PC-9 (cell line): ENCODE data around the gene SERTAD2. TPM values are rescaled to one million over a fixed set of nuclear protein-coding genes. Genes with fewer than 3 reads are reported as not detected.

ENCODE experiments used
- BruUV-seq: library from RNA; stranded (reverse); fragments of 400-500 nt; replicated peaks from 2 replicates; lab custom pipeline; 2021; lab: Mats Ljungman, UMichigan
- CTCF ChIA-PET: fragments of 300-600 bp; sonication (Branson Sonifier 250); formaldehyde crosslinking; loops from one replicate; lab custom pipeline; 2022; ENCODE audit warnings: antibody characterized with exemption; lab: Charles Lee
- POLR2A ChIA-PET: fragments of 300-600 bp; sonication (Branson Sonifier 250); formaldehyde crosslinking; loops from one replicate; lab custom pipeline; 2022; ENCODE audit warnings: antibody characterized with exemption; ENCODE audit not compliant: unreplicated experiment; lab: Charles Lee
- DNase-seq, 2 experiments: peaks; one replicate each; pipeline versions ENCODE4 v3.0.0 to v3.0.0-alpha.2; 2015 to 2022; ENCODE audit warnings: mixed read lengths in 1 of 2
- H2AFZ ChIP-seq: fragments of 200-600 bp; sonication (generic); 2 replicates; pipeline ENCODE4 v1.8.1; 2017; ENCODE audit warnings: antibody characterized with exemption
- H3F3A ChIP-seq: fragments of 200-600 bp; sonication (generic); 2 replicates; pipeline ENCODE4 v1.8.1; 2017; ENCODE audit warnings: antibody characterized with exemption, mild to moderate bottlenecking, low read depth; ENCODE audit not compliant: insufficient read depth
- H3K27ac ChIP-seq: fragments of 200-600 bp; sonication (generic); 2 replicates; pipeline ENCODE4 v1.6.1; 2016; ENCODE audit warnings: mixed run types
- H3K27me3 ChIP-seq: fragments of 200-600 bp; sonication (generic); 2 replicates; pipeline ENCODE4 v1.6.1; 2016; ENCODE audit warnings: low read depth, mixed run types; ENCODE audit not compliant: insufficient read depth
- H3K36me3 ChIP-seq: fragments of 200-600 bp; sonication (generic); 2 replicates; pipeline ENCODE4 v1.6.1; 2016; ENCODE audit warnings: low read depth, mixed run types
- H3K4me1 ChIP-seq: fragments of 200-600 bp; sonication (generic); replicated peaks from 2 replicates; pipeline ENCODE4 v1.6.1; 2016; ENCODE audit warnings: mixed run types; ENCODE audit not compliant: insufficient read depth
- H3K4me2 ChIP-seq: fragments of 200-600 bp; sonication (generic); 2 replicates; pipeline ENCODE4 v1.6.1; 2017; ENCODE audit warnings: mixed run types
- H3K4me3 ChIP-seq: fragments of 200-600 bp; sonication (generic); 2 replicates; pipeline ENCODE4 v1.6.1; 2016; ENCODE audit warnings: mixed run types
- H3K79me2 ChIP-seq: fragments of 200-600 bp; sonication (generic); 2 replicates; pipeline ENCODE4 v1.6.1; 2017; ENCODE audit warnings: low read depth, mixed run types
- H3K9me2 ChIP-seq: fragments of 200-600 bp; sonication (generic); 2 replicates; pipeline ENCODE4 v1.8.1; 2017; ENCODE audit warnings: mild to moderate bottlenecking; ENCODE audit not compliant: insufficient read depth
- H3K9me3 ChIP-seq: fragments of 200-600 bp; sonication (generic); 2 replicates; pipeline ENCODE4 v1.8.1; 2016; ENCODE audit warnings: low read depth; ENCODE audit not compliant: insufficient read depth
- H4K20me1 ChIP-seq: fragments of 200-600 bp; sonication (generic); 2 replicates; pipeline ENCODE4 v1.8.1; 2017; ENCODE audit not compliant: insufficient read depth
- EZH2 ChIP-seq: fragments of 200-600 bp; sonication (generic); IDR thresholded peaks from 2 replicates; pipeline ENCODE4 v1.8.0; 2017; ENCODE audit warnings: antibody characterized with exemption, low read depth
- intact Hi-C: fragments of 100-400 bp; cut with micrococcal nuclease; formaldehyde crosslinking; loops from one replicate; pipeline ENCODE4 v1.10.0; 2022; ENCODE audit not compliant: unreplicated experiment
- total RNA-seq: library from RNA; stranded (reverse); gene quantifications from 2 replicates; pipeline ENCODE4 v1.2.3, GENCODE V29; 2021
- TF ChIP-seq, protein P1 (sequence below): fragments of 200-600 bp; sonication (generic); conservative IDR thresholded peaks from 2 replicates; pipeline ENCODE4 v1.6.1; 2017; ENCODE audit warnings: mixed run types, antibody characterized with exemption, mild to moderate bottlenecking, moderate library complexity

Gene SERTAD2
- total RNA-seq, 1 experiment from 2014 or later: 31.4 TPM

DNA sequence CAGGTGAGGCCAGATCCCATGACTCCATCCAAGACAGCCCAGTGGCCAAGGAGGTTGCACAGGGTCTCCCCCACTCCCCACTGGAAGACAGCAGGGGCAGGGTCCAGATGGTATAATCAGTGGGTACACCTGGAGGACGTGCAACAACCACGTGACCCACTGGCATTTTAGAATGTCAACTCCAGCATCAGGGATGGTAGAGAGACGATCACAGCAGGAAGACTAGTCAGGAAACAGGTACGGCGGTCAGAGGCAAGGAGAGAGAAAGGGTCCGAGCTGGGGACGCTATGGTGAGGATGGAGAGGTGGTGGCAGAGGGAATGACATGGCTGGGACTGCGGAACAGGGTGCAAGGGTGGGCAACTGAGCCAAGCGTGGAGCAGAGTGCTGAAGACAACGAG lies 23.0 kb downstream of the SERTAD2 start:
- Histone ChIP-seq H3K79me2 (peaks cover 24% of the 10 kb centered on the region), H3K27ac (no peak overlapping the region), H3K9me3 (no peaks in the 10 kb centered on the region), H3K4me3 (no peak overlapping the region), H3K4me2 (no peak overlapping the region), H3K9me2 (no peaks in the 10 kb centered on the region), H3K4me1 (no peaks in the 10 kb centered on the region), H3K36me3 (peaks cover 14% of the 10 kb centered on the region; the same call in 1 of the 2 replicates), H3K27me3 (no peaks in the 10 kb centered on the region), H3F3A (peaks cover 14% of the 10 kb centered on the region), H2AFZ (no peak overlapping the region), H4K20me1 (peaks cover 8% of the 10 kb centered on the region; the same call in 1 of the 2 replicates)
- no peak for DNase-seq
- BruUV-seq: no TSS peak
- POLR2A ChIA-PET: no interaction called here
- TF ChIP-seq, protein P1, sequence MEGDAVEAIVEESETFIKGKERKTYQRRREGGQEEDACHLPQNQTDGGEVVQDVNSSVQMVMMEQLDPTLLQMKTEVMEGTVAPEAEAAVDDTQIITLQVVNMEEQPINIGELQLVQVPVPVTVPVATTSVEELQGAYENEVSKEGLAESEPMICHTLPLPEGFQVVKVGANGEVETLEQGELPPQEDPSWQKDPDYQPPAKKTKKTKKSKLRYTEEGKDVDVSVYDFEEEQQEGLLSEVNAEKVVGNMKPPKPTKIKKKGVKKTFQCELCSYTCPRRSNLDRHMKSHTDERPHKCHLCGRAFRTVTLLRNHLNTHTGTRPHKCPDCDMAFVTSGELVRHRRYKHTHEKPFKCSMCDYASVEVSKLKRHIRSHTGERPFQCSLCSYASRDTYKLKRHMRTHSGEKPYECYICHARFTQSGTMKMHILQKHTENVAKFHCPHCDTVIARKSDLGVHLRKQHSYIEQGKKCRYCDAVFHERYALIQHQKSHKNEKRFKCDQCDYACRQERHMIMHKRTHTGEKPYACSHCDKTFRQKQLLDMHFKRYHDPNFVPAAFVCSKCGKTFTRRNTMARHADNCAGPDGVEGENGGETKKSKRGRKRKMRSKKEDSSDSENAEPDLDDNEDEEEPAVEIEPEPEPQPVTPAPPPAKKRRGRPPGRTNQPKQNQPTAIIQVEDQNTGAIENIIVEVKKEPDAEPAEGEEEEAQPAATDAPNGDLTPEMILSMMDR: no peak
- no peak for TF ChIP-seq EZH2
- intact Hi-C loops: no loop called here
- CTCF ChIA-PET: no interaction called here

DNA sequence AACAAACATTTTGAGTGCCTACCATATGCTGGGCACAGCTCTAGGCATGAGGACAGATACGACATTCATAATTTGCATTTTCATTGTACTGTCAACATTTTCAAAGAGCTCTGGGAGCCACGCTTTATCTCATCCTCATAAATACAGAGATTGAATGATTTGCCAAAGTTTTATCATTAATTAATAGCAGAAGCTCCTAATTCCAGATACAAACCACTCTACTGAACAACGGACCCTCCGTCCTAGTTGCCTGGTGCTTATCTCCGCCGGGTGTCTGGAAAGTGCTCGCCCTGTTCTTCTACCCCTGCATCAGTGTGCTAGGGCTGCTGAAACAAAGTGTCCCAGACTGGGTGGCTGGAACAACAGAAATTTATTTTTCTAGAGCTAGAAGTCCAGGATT lies 23.8 kb downstream of the SERTAD2 start:
- Histone ChIP-seq H2AFZ (no peak overlapping the region), H3K27me3 (no peaks in the 10 kb centered on the region), H3K9me2 (no peaks in the 10 kb centered on the region), H4K20me1 (peaks cover 8% of the 10 kb centered on the region; the same call in 1 of the 2 replicates), H3K4me1 (no peaks in the 10 kb centered on the region), H3K36me3 (0 out of 2 replicates have a peak, but pooled peaks cover 11% of the 10 kb centered on the region), H3K27ac (no peak overlapping the region), H3F3A (peaks cover 14% of the 10 kb centered on the region), H3K9me3 (no peaks in the 10 kb centered on the region), H3K4me2 (no peak overlapping the region), H3K79me2 (peaks cover 17% of the 10 kb centered on the region; the same call in 1 of the 2 replicates), H3K4me3 (no peak overlapping the region)
- no peak for TF ChIP-seq EZH2
- TF ChIP-seq, protein P1: no peak
- intact Hi-C loops: no loop called here
- POLR2A ChIA-PET: no interaction called here
- no peak for DNase-seq
- CTCF ChIA-PET: interaction anchor here (0.6 kb wide), 1 partner anchor 209 kb away, joined by 4 read pairs; no protein-coding TSS in a partner anchor
- no TSS peak for BruUV-seq

DNA sequence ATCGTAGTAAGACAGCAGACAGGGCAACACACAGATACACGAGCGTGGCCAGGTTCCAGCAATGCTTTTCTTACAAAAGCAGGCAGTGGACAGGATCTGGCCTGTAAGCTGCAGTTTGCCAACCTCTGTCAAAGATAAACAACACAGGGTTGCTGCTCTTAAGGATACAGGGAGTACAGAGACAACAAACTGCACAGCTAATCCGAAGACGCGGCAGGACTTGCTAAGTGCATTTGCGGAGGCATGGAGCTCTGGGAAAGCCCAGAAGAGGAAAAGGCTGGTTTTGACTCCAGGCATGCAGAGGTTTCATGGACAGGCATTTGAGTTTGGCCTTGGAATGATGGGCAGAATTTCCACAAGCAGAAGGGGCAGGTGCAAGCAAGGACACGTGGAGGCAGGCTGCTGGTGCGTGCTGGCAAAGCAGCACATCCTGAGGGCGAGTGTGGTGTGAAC lies 24.4 kb downstream of the SERTAD2 start:
- intact Hi-C loops: no loop called here
- H3K79me2 ChIP-seq: peaks cover 14% of the 10 kb centered on the region; the same call in 1 of the 2 replicates
- BruUV-seq: no TSS peak
- H4K20me1 ChIP-seq: peaks cover 7% of the 10 kb centered on the region; the same call in 1 of the 2 replicates
- no peaks in the 10 kb centered on the region for H3K4me1 ChIP-seq
- ChIA-PET POLR2A (no interaction called here), CTCF (interaction anchor here (0.6 kb wide), 1 partner anchor 209 kb away, joined by 4 read pairs; no protein-coding TSS in a partner anchor)
- no peak for TF ChIP-seq EZH2
- TF ChIP-seq, protein P1: no peak
- no peaks in the 10 kb centered on the region for H3K9me2 ChIP-seq
- no peak overlapping the region for H3K27ac ChIP-seq
- no peaks in the 10 kb centered on the region for H3K9me3 ChIP-seq
- H2AFZ ChIP-seq: no peak overlapping the region
- H3F3A ChIP-seq: peaks cover 14% of the 10 kb centered on the region
- no peaks in the 10 kb centered on the region for H3K27me3 ChIP-seq
- 0 out of 2 replicates have a peak, but pooled peaks cover 11% of the 10 kb centered on the region for H3K36me3 ChIP-seq
- H3K4me2 ChIP-seq: no peak overlapping the region
- no peak for DNase-seq
- H3K4me3 ChIP-seq: no peak overlapping the region
